ENCODE data around the gene RNF123. TPM values are rescaled to one million over a fixed set of nuclear protein-coding genes. Genes with fewer than 3 reads are reported as not detected.

The RNF123 gene
- total RNA-seq, 1 experiment from 2014 or later, result 23.1 TPM

GRCh38 chr3:49654955-49655556 is 34.3 kb upstream of the RNF123 start:
- Histone ChIP-seq H3K4me3 (ENCODE audit: low read depth in 2 of 2, low read length in 2 of 2) (no peak overlapping the region), H3K27ac (ENCODE audit: low read length) (no peak overlapping the region), H3K27me3 (ENCODE audit: control insufficient read depth, insufficient read depth, low read length) (no peaks in the 10 kb centered on the region), H3K9me3 (ENCODE audit: control insufficient read depth, insufficient read depth, low read depth, low read length) (no peaks in the 10 kb centered on the region), H3K36me3 (ENCODE audit: control insufficient read depth, insufficient read depth, low read length) (no peaks in the 10 kb centered on the region), H3K4me1 (ENCODE audit: control insufficient read depth, insufficient read depth, low read length) (no peaks in the 10 kb centered on the region)
- ChIA-PET CTCF (no interaction called here), POLR2A (no interaction called here)
- in situ Hi-C loops (cut with HindIII; ENCODE audit: low pct_unique_long_range_greater_than_20kb, low sequenced_read_pairs) (no loop called here), intact Hi-C loops (cut with micrococcal nuclease; ENCODE audit: unreplicated experiment) (no loop called here)
- no TSS peak for BruUV-seq (replicated peaks)
- TF ChIP-seq TCF7L2 (IDR thresholded peaks at IDR 0.05; ENCODE audit: low read depth, low read length), result no peak
- TF ChIP-seq CTCF (IDR thresholded peaks at IDR 0.05), result no peak
- no peak for TF ChIP-seq SIN3A (IDR thresholded peaks at IDR 0.05; ENCODE audit: borderline replicate concordance, insufficient read depth, low read depth, low read length)
- TF ChIP-seq REST (IDR thresholded peaks at IDR 0.05; ENCODE audit: insufficient read depth in 1 of 2, low read depth in 2 of 2, low read length in 1 of 2), result no peak
- no peak for TF ChIP-seq POLR2AphosphoS5 (IDR thresholded peaks at IDR 0.05; ENCODE audit: low read depth, low read length)
- no peak for DNase-seq (ENCODE audit: low read depth, low spot score)
- no peak for ATAC-seq

- Histone ChIP-seq H3K27me3 (ENCODE audit: control insufficient read depth, insufficient read depth, low read length) (no peaks in the 10 kb centered on the region), H3K4me3 (ENCODE audit: low read depth in 2 of 2, low read length in 2 of 2) (no peak overlapping the region), H3K36me3 (ENCODE audit: control insufficient read depth, insufficient read depth, low read length) (no peaks in the 10 kb centered on the region), H3K27ac (ENCODE audit: low read length) (no peak overlapping the region), H3K4me1 (ENCODE audit: control insufficient read depth, insufficient read depth, low read length) (no peaks in the 10 kb centered on the region), H3K9me3 (ENCODE audit: control insufficient read depth, insufficient read depth, low read depth, low read length) (no peaks in the 10 kb centered on the region)
- intact Hi-C loops (cut with micrococcal nuclease; ENCODE audit: unreplicated experiment), result no loop called here
- in situ Hi-C loops (cut with HindIII; ENCODE audit: low pct_unique_long_range_greater_than_20kb, low sequenced_read_pairs), result no loop called here
- POLR2A ChIA-PET, result no interaction called here
- no peak for TF ChIP-seq SIN3A (IDR thresholded peaks at IDR 0.05; ENCODE audit: borderline replicate concordance, insufficient read depth, low read depth, low read length)
- TF ChIP-seq POLR2AphosphoS5 (IDR thresholded peaks at IDR 0.05; ENCODE audit: low read depth, low read length), result no peak
- no peak for TF ChIP-seq TCF7L2 (IDR thresholded peaks at IDR 0.05; ENCODE audit: low read depth, low read length)
- CTCF ChIA-PET, result no interaction called here
- ATAC-seq, result no peak
- DNase-seq (ENCODE audit: low read depth, low spot score), result no peak
- no TSS peak for BruUV-seq (replicated peaks)
Observed at GRCh38 chr3:49655731-49656285, 33.5 kb upstream of the RNF123 start.

- no peak overlapping the region for H3K27ac ChIP-seq (ENCODE audit: low read length)
- CTCF ChIA-PET, result no interaction called here
- no TSS peak for BruUV-seq (replicated peaks)
- H3K4me3 ChIP-seq (ENCODE audit: low read depth in 2 of 2, low read length in 2 of 2), result no peak overlapping the region
- POLR2A ChIA-PET, result no interaction called here
- no peak for DNase-seq (ENCODE audit: low read depth, low spot score)
- no peak for TF ChIP-seq SIN3A (IDR thresholded peaks at IDR 0.05; ENCODE audit: borderline replicate concordance, insufficient read depth, low read depth, low read length)
- no peak for TF ChIP-seq POLR2AphosphoS5 (IDR thresholded peaks at IDR 0.05; ENCODE audit: low read depth, low read length)
- TF ChIP-seq CTCF (IDR thresholded peaks at IDR 0.05), result no peak
- TF ChIP-seq REST (IDR thresholded peaks at IDR 0.05; ENCODE audit: insufficient read depth in 1 of 2, low read depth in 2 of 2, low read length in 1 of 2), result no peak
- TF ChIP-seq TCF7L2 (IDR thresholded peaks at IDR 0.05; ENCODE audit: low read depth, low read length), result no peak
- no peaks in the 10 kb centered on the region for H3K4me1 ChIP-seq (ENCODE audit: control insufficient read depth, insufficient read depth, low read length)
- in situ Hi-C loops (cut with HindIII; ENCODE audit: low pct_unique_long_range_greater_than_20kb, low sequenced_read_pairs), result no loop called here
- intact Hi-C loops (cut with micrococcal nuclease; ENCODE audit: unreplicated experiment), result no loop called here
- H3K9me3 ChIP-seq (ENCODE audit: control insufficient read depth, insufficient read depth, low read depth, low read length), result no peaks in the 10 kb centered on the region
- no peaks in the 10 kb centered on the region for H3K36me3 ChIP-seq (ENCODE audit: control insufficient read depth, insufficient read depth, low read length)
- no peak for ATAC-seq
- H3K27me3 ChIP-seq (ENCODE audit: control insufficient read depth, insufficient read depth, low read length), result no peaks in the 10 kb centered on the region
Observed at GRCh38 chr3:49656541-49657112, 32.7 kb upstream of the RNF123 start.

Measured in Panc1 (cell line).